Psoas muscle (tissue), 8 donors: Measurements from ENCODE around the gene RGS14. TPM values are rescaled to one million over a fixed set of nuclear protein-coding genes. Genes with fewer than 3 reads are reported as not detected.
"Not testable (repeated sequence)": the region's sequence is repeated elsewhere in the genome, so short reads cannot be mapped to it uniquely, and the experiment has no call there.

ENCODE experiments used
- ATAC-seq, 4 donors: fragments of 200-7000 bp; cut with Tn5 transposase; one replicate each; pipeline ENCODE4 v1.9.1; 2020; ENCODE audit warnings: moderate library complexity in 3 of 4, mild to moderate bottlenecking in 2 of 4
- DNase-seq, 2 donors: peaks; one replicate each; pipeline ENCODE4 v3.0.0-alpha.2; 2020
- H3K27ac ChIP-seq: fragments of 200-600 bp; one replicate; pipeline ENCODE4 v1.8.0; 2022
- H3K27me3 ChIP-seq, 3 donors: fragments of 200-600 bp in 1 of 3; one replicate each; pipeline versions ENCODE4 v1.6.1 to v1.8.0; 2013 to 2022; ENCODE audit warnings: low read length in 2 of 3, mild to moderate bottlenecking in 2 of 3, moderate library complexity in 1 of 3; ENCODE audit not compliant: insufficient read depth in 3 of 3
- H3K36me3 ChIP-seq, 2 donors: fragments of 200-600 bp in 1 of 2; one replicate each; pipeline versions ENCODE4 v1.6.1 to v1.8.0; 2013 to 2022; ENCODE audit warnings: low read depth in 1 of 2, mild to moderate bottlenecking in 1 of 2, moderate library complexity in 1 of 2; ENCODE audit not compliant: insufficient read depth in 1 of 2
- H3K4me1 ChIP-seq: fragments of 200-600 bp; one replicate; pipeline ENCODE4 v1.8.0; 2022
- H3K4me3 ChIP-seq: fragments of 200-600 bp; one replicate; pipeline ENCODE4 v1.8.0; 2022; ENCODE audit warnings: mild to moderate bottlenecking
- H3K9me3 ChIP-seq: fragments of 200-600 bp; one replicate; pipeline ENCODE4 v1.8.0; 2022
- CTCF ChIP-seq: fragments of 200-600 bp; IDR thresholded peaks from one replicate; pipeline ENCODE4 v1.8.0; 2022; ENCODE audit warnings: antibody characterized with exemption
- WGBS, 3 donors: extraction: QIAGEN DNeasy Blood & Tissue Kit; methylation state at CpG; one replicate each; pipeline versions ENCODE4 v1.1.6 to v1.1.7; 2013; 5-methylcytosine and 5-hydroxymethylcytosine counted together
- intact Hi-C, 2 donors: fragments of 100-400 bp; cut with DNase I; formaldehyde crosslinking; loops; one replicate each; pipeline versions ENCODE4 v1.11.0 to v1.14.2; 2022
- polyA plus RNA-seq, 3 donors: library from polyadenylated mRNA; stranded (reverse); fragments of 200-250 nt; gene quantifications; one replicate each; pipeline ENCODE4 v1.2.3, GENCODE V29; 2013
- total RNA-seq, 4 donors: library from RNA; stranded (reverse); fragmentation: NEBNext Ultra II Directional in 2 of 4; extraction: Animal tissue kit (Norgen Biotek cat#: 25700) in 2 of 4; gene quantifications; one replicate each; pipeline versions ENCODE4 v1.2.1 to v1.2.4, GENCODE V29; 2021 to 2023
- donor health status: healthy with polysubstance abuse.
- donor health status: DM: no; HTN: no; CAD: no; lungs with moderate emphysema.
- donor health status: Bipolar disorder and iron deficiency.
- donor health status: healthy.
- donor health status: DM: yes; HTN: yes; CAD: no.
- donor health status: DM: no; HTN: no; CAD: no.
- donor health status: DM: no; HTN: no; CAD: no.
- donor health status: DM: yes; HTN: yes; CAD: no.

The RGS14 gene
- total and polyA plus RNA-seq, 7 donors, result 3.6 to 23.2 (median 10.0) TPM

GRCh38 chr5:177419046-177419445 is 61.3 kb downstream of the RGS14 start:
- intact Hi-C loops, result no loop called here
- TF ChIP-seq CTCF, result no peak
- H3K9me3 ChIP-seq, result no peaks in the 10 kb centered on the region
- H3K27ac ChIP-seq, result no peak overlapping the region
- no peak overlapping the region for H3K4me3 ChIP-seq
- ATAC-seq (no peak), DNase-seq (no peak)
- H3K36me3 ChIP-seq, result no peaks in the 10 kb centered on the region
- no peaks in the 10 kb centered on the region for H3K27me3 ChIP-seq
- 53 to 75% (median 57%) methylated on average over 3 of the region's 3 CpGs for WGBS, 3 donors
- H3K4me1 ChIP-seq, result no peaks in the 10 kb centered on the region

GRCh38 chr5:177420472-177420871 is 62.7 kb downstream of the RGS14 start:
- intact Hi-C loops, DNase-seq, H3K36me3 ChIP-seq, H3K4me3 ChIP-seq, H3K27me3 ChIP-seq, H3K4me1 ChIP-seq, ATAC-seq, H3K27ac ChIP-seq, H3K9me3 ChIP-seq: not testable (repeated sequence)
- WGBS, 3 donors, result 74 to 82% (median 75%) methylated on average over 7 of the region's 7 CpGs

- DNase-seq, result no peak
- Histone ChIP-seq H3K36me3 (no peaks in the 10 kb centered on the region), H3K27me3 (no peaks in the 10 kb centered on the region), H3K27ac (no peak overlapping the region), H3K4me3 (no peak overlapping the region), H3K4me1 (no peaks in the 10 kb centered on the region), H3K9me3 (no peaks in the 10 kb centered on the region)
- ATAC-seq, result no peak
- no peak for TF ChIP-seq CTCF
- intact Hi-C loops, result no loop called here
- 59 to 64% (median 59%) methylated on average over 6 of the region's 6 CpGs for WGBS, 3 donors
These were observed 63.5 kb downstream of the RGS14 start for GRCh38 chr5:177421062-177421798.

Other genes starting within 250 kb of the RGS14 start
- gene NSD1, start 224.2 kb upstream of the RGS14 start, total RNA-seq, result 10 to 100 TPM; 38.5 to 56.2 (median 43.2) TPM
- gene NSD1, start 224.2 kb upstream of the RGS14 start, polyA plus RNA-seq, result 10 to 100 TPM in 1 of 3 donors, 1 to 10 TPM in 2; 6.0 to 29.9 (median 6.1) TPM
- 10 to 100 TPM; 14.9 to 21.1 (median 20.1) TPM for gene RAB24, start 54.2 kb upstream of the RGS14 start, total RNA-seq
- 10 to 100 TPM; 29.4 to 38.2 (median 37.4) TPM for gene RAB24, start 54.2 kb upstream of the RGS14 start, polyA plus RNA-seq
- gene PRELID1, start 54.1 kb upstream of the RGS14 start, total RNA-seq, result 10 to 100 TPM; 19.9 to 66.8 (median 44.3) TPM
- 100 to 1,000 TPM in 1 of 3 donors, 10 to 100 TPM in 2; 44.3 to 201 (median 56.8) TPM for gene PRELID1, start 54.1 kb upstream of the RGS14 start, polyA plus RNA-seq
- 1 to 10 TPM; 2.3 to 4.2 (median 2.8) TPM for gene MXD3, start 46.0 kb upstream of the RGS14 start, total RNA-seq
- gene MXD3, start 46.0 kb upstream of the RGS14 start, polyA plus RNA-seq, result 1 to 10 TPM in 2 of 3 donors, under 1 TPM in 1; 0.80 to 2.1 (median 1.3) TPM
- gene LMAN2, start 6.3 kb upstream of the RGS14 start, total RNA-seq, result 10 to 100 TPM; 28.7 to 55.8 (median 43.1) TPM
- 100 to 1,000 TPM; 103 to 193 (median 162) TPM for gene LMAN2, start 6.3 kb upstream of the RGS14 start, polyA plus RNA-seq
- gene SLC34A1, start 26.5 kb downstream of the RGS14 start, total RNA-seq, result not detected
- gene SLC34A1, start 26.5 kb downstream of the RGS14 start, polyA plus RNA-seq, result not detected
- not detected for gene PFN3, start 42.7 kb downstream of the RGS14 start, total RNA-seq
- gene PFN3, start 42.7 kb downstream of the RGS14 start, polyA plus RNA-seq, result not detected
- gene F12, start 51.6 kb downstream of the RGS14 start, total RNA-seq, result under 1 TPM in 1 of 4 donors, not detected in 3; 0.40 TPM
- gene F12, start 51.6 kb downstream of the RGS14 start, polyA plus RNA-seq, result under 1 TPM; 0.06 to 0.81 (median 0.09) TPM
- gene GRK6, start 68.8 kb downstream of the RGS14 start, total RNA-seq, result 10 to 100 TPM; 15.8 to 22.6 (median 19.1) TPM
- gene GRK6, start 68.8 kb downstream of the RGS14 start, polyA plus RNA-seq, result 10 to 100 TPM; 12.3 to 14.6 (median 13.2) TPM
- 1 to 10 TPM in 3 of 4 donors, under 1 TPM in 1; 0.88 to 2.6 (median 1.8) TPM for gene PRR7, start 88.9 kb downstream of the RGS14 start, total RNA-seq
- 1 to 10 TPM in 1 of 3 donors, under 1 TPM in 2; 0.39 to 3.8 (median 0.48) TPM for gene PRR7, start 88.9 kb downstream of the RGS14 start, polyA plus RNA-seq
- 10 to 100 TPM; 17.7 to 28.4 (median 24.3) TPM for gene DBN1, start 115.7 kb downstream of the RGS14 start, total RNA-seq
- gene DBN1, start 115.7 kb downstream of the RGS14 start, polyA plus RNA-seq, result 10 to 100 TPM in 2 of 3 donors, 1 to 10 TPM in 1; 8.1 to 20.8 (median 20.1) TPM
- 100 to 1,000 TPM; 134 to 221 (median 161) TPM for gene PDLIM7, start 139.7 kb downstream of the RGS14 start, total RNA-seq
- gene PDLIM7, start 139.7 kb downstream of the RGS14 start, polyA plus RNA-seq, result 100 to 1,000 TPM; 174 to 254 (median 221) TPM
- gene DOK3, start 151.9 kb downstream of the RGS14 start, total RNA-seq, result 1 to 10 TPM; 2.4 to 5.4 (median 3.1) TPM
- gene DOK3, start 151.9 kb downstream of the RGS14 start, polyA plus RNA-seq, result 1 to 10 TPM in 2 of 3 donors, under 1 TPM in 1; 0.44 to 5.0 (median 3.8) TPM
- gene DDX41, start 159.0 kb downstream of the RGS14 start, total RNA-seq, result 10 to 100 TPM; 37.2 to 41.0 (median 40.2) TPM
- 10 to 100 TPM; 45.6 to 71.6 (median 57.3) TPM for gene DDX41, start 159.0 kb downstream of the RGS14 start, polyA plus RNA-seq
- gene FAM193B, start 196.6 kb downstream of the RGS14 start, total RNA-seq, result 10 to 100 TPM; 27.2 to 36.7 (median 30.3) TPM
- 10 to 100 TPM; 26.9 to 31.2 (median 27.0) TPM for gene FAM193B, start 196.6 kb downstream of the RGS14 start, polyA plus RNA-seq
- 10 to 100 TPM; 47.5 to 71.9 (median 56.7) TPM for gene TMED9, start 234.3 kb downstream of the RGS14 start, total RNA-seq
- 100 to 1,000 TPM in 2 of 3 donors, 10 to 100 TPM in 1; 78.3 to 185 (median 115) TPM for gene TMED9, start 234.3 kb downstream of the RGS14 start, polyA plus RNA-seq
- 10 to 100 TPM; 12.7 to 18.5 (median 14.1) TPM for gene B4GALT7, start 242.2 kb downstream of the RGS14 start, total RNA-seq
- gene B4GALT7, start 242.2 kb downstream of the RGS14 start, polyA plus RNA-seq, result 10 to 100 TPM; 13.0 to 23.1 (median 15.1) TPM